Endothelial cell of umbilical vein (primary cell): ENCODE measurements around the gene RNU6-9. TPM values are rescaled to one million over a fixed set of nuclear protein-coding genes. Genes with fewer than 3 reads are reported as not detected.

Experiments used
- BruUV-seq: library from RNA; stranded (reverse); fragments of 400-500 nt; replicated peaks from 2 replicates; lab custom pipeline; 2021; lab: Mats Ljungman, UMichigan
- CTCF ChIA-PET: fragments of 300-600, 350-600 bp; sonication (Branson Sonifier 250); formaldehyde crosslinking; loops from one replicate; lab custom pipeline; 2021; ENCODE audit warnings: antibody characterized with exemption, inconsistent platforms; lab: Charles Lee
- POLR2A ChIA-PET: fragments of 300-600, 350-600 bp; sonication (Branson Sonifier 250); formaldehyde crosslinking; loops from one replicate; lab custom pipeline; 2021; ENCODE audit warnings: antibody characterized with exemption, inconsistent platforms; lab: Charles Lee
- DNase-seq: peaks from one replicate; pipeline ENCODE4 v3.0.0-alpha.2; 2011; ENCODE audit warnings: low read depth, low spot score
- FAIRE-seq: peaks from 2 replicates; lab custom pipeline; 2011; peaks lifted over from hg19 to GRCh38; lab: Jason Lieb, UNC
- H2AFZ ChIP-seq: 2 replicates; pipeline ENCODE4 v1.6.0; 2012; ENCODE audit warnings: low read depth, low read length, control low read depth, inconsistent platforms
- H3K27ac ChIP-seq: 2 replicates; pipeline ENCODE4 v1.5.1; 2011; ENCODE audit warnings: low read depth, mild to moderate bottlenecking, control low read depth, low read length, moderate library complexity; ENCODE audit not compliant: insufficient read depth
- H3K27me3 ChIP-seq, 2 experiments: 2 replicates each; pipeline versions ENCODE4 v1.6.0 to v1.6.1; 2011; ENCODE audit warnings: low read length in 2 of 2, mixed read lengths in 1 of 2; ENCODE audit not compliant: control insufficient read depth in 2 of 2, insufficient read depth in 2 of 2
- H3K36me3 ChIP-seq, 2 experiments: 2 replicates in 1 of 2; 3 replicates in 1 of 2; pipeline ENCODE4 v1.5.1; 2011; ENCODE audit warnings: low read length in 2 of 2, mild to moderate bottlenecking in 1 of 2, moderate library complexity in 1 of 2; ENCODE audit not compliant: control insufficient read depth in 2 of 2, insufficient read depth in 2 of 2; ENCODE audit errors: extremely low read depth in 1 of 2
- H3K4me1 ChIP-seq: 3 replicates; pipeline ENCODE4 v1.5.1; 2011; ENCODE audit warnings: mild to moderate bottlenecking, low read length; ENCODE audit not compliant: control insufficient read depth, insufficient read depth; ENCODE audit errors: extremely low read depth
- H3K4me2 ChIP-seq: 2 replicates; pipeline ENCODE4 v1.6.1; 2011; ENCODE audit warnings: low read length, control low read depth, mixed read lengths; ENCODE audit not compliant: insufficient read depth
- H3K4me3 ChIP-seq, 3 experiments: fragments of 200-600 bp in 1 of 3; sonication (generic), shearing (Covaris generic) in 1 of 3; replicated peaks in 1 of 3; 2 replicates each; pipeline ENCODE4 v1.5.1; 2011 to 2016; ENCODE audit warnings: control low read depth in 3 of 3, low read length in 3 of 3, mild to moderate bottlenecking in 2 of 3, inconsistent platforms in 1 of 3, low read depth in 1 of 3, moderate library complexity in 1 of 3; ENCODE audit not compliant: insufficient read depth in 1 of 3
- H3K79me2 ChIP-seq: 2 replicates; pipeline ENCODE4 v1.6.0; 2012; ENCODE audit warnings: low read length, inconsistent platforms; ENCODE audit not compliant: control insufficient read depth, insufficient read depth
- H3K9ac ChIP-seq: replicated peaks from 2 replicates; pipeline ENCODE3; 2011; ENCODE audit warnings: low read length, control low read depth; ENCODE audit not compliant: insufficient read depth; ENCODE audit errors: extremely low read depth
- H3K9me1 ChIP-seq: replicated peaks from 3 replicates; pipeline ENCODE4 v1.6.0; 2011; ENCODE audit warnings: mild to moderate bottlenecking, low read length; ENCODE audit not compliant: control insufficient read depth, insufficient read depth; ENCODE audit errors: extremely low read depth
- H3K9me3 ChIP-seq: replicated peaks from 2 replicates; pipeline ENCODE4 v1.5.1; 2012; ENCODE audit warnings: low read length, inconsistent platforms; ENCODE audit not compliant: control insufficient read depth, insufficient read depth
- H4K20me1 ChIP-seq: replicated peaks from 2 replicates; pipeline ENCODE3; 2011; ENCODE audit warnings: mild to moderate bottlenecking, low read length; ENCODE audit not compliant: control insufficient read depth, insufficient read depth; ENCODE audit errors: extremely low read depth
- EZH2 ChIP-seq: IDR thresholded peaks from 2 replicates; pipeline ENCODE4 v1.6.1; 2012; ENCODE audit warnings: borderline replicate concordance, low read depth, mild to moderate bottlenecking, moderate library complexity, low read length, inconsistent platforms; ENCODE audit not compliant: severe bottlenecking
- FOS ChIP-seq: IDR thresholded peaks from 2 replicates; pipeline ENCODE4 v1.6.1; 2011; ENCODE audit warnings: mild to moderate bottlenecking, low read length, moderate library complexity, borderline replicate concordance; ENCODE audit not compliant: insufficient read depth
- GATA2 ChIP-seq: IDR thresholded peaks from 2 replicates; pipeline ENCODE4 v1.7.0; 2011; ENCODE audit warnings: low read depth, mild to moderate bottlenecking, moderate library complexity, mixed read lengths, low read length; ENCODE audit not compliant: insufficient read length, insufficient read depth
- JUN ChIP-seq: IDR thresholded peaks from 2 replicates; pipeline ENCODE4 v1.6.1; 2011; ENCODE audit warnings: borderline replicate concordance, low read depth; ENCODE audit not compliant: insufficient read length, insufficient read depth
- MAX ChIP-seq: IDR thresholded peaks from 2 replicates; pipeline ENCODE4 v1.6.1; 2011; ENCODE audit not compliant: insufficient read depth, insufficient read length
- MYC ChIP-seq: IDR thresholded peaks from one replicate; pipeline ENCODE4 v1.6.1; 2011; ENCODE audit warnings: mild to moderate bottlenecking, low read depth, low read length
- POLR2A ChIP-seq: IDR thresholded peaks from 2 replicates; pipeline ENCODE4 v1.6.1; 2012; ENCODE audit warnings: low read depth, mild to moderate bottlenecking, control low read depth, low read length
- POLR2AphosphoS5 ChIP-seq: IDR thresholded peaks from 2 replicates; pipeline ENCODE4 v1.6.1; 2012; ENCODE audit warnings: low read depth, mild to moderate bottlenecking, control low read depth, low read length, moderate library complexity; ENCODE audit not compliant: insufficient read depth
- dilution Hi-C: fragments of 300-500 bp; cut with MboI; formaldehyde crosslinking; loops from one replicate; pipeline ENCODE4 v1.15.0; 2019; ENCODE audit warnings: low sequenced_read_pairs; ENCODE audit not compliant: extremely low pct_ligation_motif_present
- intact Hi-C: fragments of 100-400 bp; cut with micrococcal nuclease; formaldehyde crosslinking; loops from one replicate; pipeline ENCODE4 v1.10.0; 2022
- polyA plus RNA-seq, 4 experiments: library from polyadenylated mRNA; depleted of rRNA in 3 of 4; stranded (reverse) in 3 of 4; unstranded in 1 of 4; fragments of >200 nt; gene quantifications; 2 replicates each; pipeline versions ENCODE4 v1.2.1 to v1.2.3, GENCODE V29; 2011 to 2012; ENCODE audit warnings: missing spikeins in 1 of 4
- total RNA-seq: library from RNA; stranded (reverse); gene quantifications from 2 replicates; pipeline ENCODE4 v1.2.3, GENCODE V29; 2021
- TF ChIP-seq, protein P1 (sequence below), 2 donors: IDR thresholded peaks; 1 replicate in 1 of 2; 2 replicates in 1 of 2; pipeline ENCODE4 v1.5.1; 2011; ENCODE audit warnings: low read length in 2 of 2, mild to moderate bottlenecking in 2 of 2, moderate library complexity in 2 of 2, control low read depth in 1 of 2, inconsistent platforms in 1 of 2, low read depth in 1 of 2; ENCODE audit not compliant: insufficient read depth in 1 of 2; ENCODE audit errors: extremely low read depth in 1 of 2

Gene RNU6-9
- total and polyA plus RNA-seq, 2 donors (not counting 3 experiments of a cell fraction or from before 2014, with no cell fraction given), result not detected

DNA sequence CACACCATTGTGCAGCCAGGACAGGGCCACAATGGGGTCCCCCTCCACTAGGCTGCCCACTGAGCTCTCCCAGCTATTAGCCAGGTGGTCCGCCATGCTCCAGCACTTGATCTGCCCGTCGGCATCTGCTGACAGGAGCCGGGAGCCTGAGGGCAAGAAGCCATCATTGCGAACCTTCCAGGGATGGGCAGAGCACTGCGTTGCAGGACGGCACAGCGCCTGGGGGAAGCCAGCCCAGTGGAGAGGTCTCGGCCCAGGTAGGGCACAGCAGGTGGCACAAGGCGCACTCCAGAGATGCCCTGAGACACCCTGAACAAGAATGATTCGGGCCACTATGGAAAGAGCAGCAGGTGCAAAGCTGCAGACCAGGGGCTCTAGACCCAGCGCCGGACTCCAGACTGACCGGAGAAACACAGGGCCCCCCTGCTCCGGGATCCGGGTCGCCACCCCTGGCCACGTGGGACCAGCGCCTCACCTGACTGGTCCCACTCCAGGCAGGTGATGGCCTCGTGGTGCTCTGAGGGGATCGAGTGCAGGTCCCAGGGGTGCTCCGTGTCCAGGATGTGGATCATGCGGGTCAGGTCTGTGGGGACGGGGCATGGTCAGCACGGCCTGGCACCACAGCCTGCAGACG lies 3.5 kb upstream of the RNU6-9 start:
- no peak overlapping the region for H3K4me2 ChIP-seq
- H3K27me3 ChIP-seq, result no peaks in the 10 kb centered on the region
- H4K20me1 ChIP-seq, result no peaks in the 10 kb centered on the region
- H3K9me1 ChIP-seq, result no peaks in the 10 kb centered on the region
- H3K9ac ChIP-seq, result no peak overlapping the region
- dilution Hi-C loops, result no loop called here
- FAIRE-seq (no peak), DNase-seq (no peak)
- H2AFZ ChIP-seq, result no peak overlapping the region
- TF ChIP-seq POLR2A, result no peak
- TF ChIP-seq GATA2, result no peak
- TF ChIP-seq MAX, result no peak
- no peak for TF ChIP-seq JUN
- TF ChIP-seq, protein P1, sequence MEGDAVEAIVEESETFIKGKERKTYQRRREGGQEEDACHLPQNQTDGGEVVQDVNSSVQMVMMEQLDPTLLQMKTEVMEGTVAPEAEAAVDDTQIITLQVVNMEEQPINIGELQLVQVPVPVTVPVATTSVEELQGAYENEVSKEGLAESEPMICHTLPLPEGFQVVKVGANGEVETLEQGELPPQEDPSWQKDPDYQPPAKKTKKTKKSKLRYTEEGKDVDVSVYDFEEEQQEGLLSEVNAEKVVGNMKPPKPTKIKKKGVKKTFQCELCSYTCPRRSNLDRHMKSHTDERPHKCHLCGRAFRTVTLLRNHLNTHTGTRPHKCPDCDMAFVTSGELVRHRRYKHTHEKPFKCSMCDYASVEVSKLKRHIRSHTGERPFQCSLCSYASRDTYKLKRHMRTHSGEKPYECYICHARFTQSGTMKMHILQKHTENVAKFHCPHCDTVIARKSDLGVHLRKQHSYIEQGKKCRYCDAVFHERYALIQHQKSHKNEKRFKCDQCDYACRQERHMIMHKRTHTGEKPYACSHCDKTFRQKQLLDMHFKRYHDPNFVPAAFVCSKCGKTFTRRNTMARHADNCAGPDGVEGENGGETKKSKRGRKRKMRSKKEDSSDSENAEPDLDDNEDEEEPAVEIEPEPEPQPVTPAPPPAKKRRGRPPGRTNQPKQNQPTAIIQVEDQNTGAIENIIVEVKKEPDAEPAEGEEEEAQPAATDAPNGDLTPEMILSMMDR (IDR thresholded peaks at IDR 0.05; ENCODE audit: extremely low read depth in 1 of 2, insufficient read depth in 1 of 2, low read depth in 1 of 2, low read length in 2 of 2), result no peak
- no peak for TF ChIP-seq MYC
- TF ChIP-seq POLR2AphosphoS5, result no peak
- TF ChIP-seq FOS, result no peak
- no peak for TF ChIP-seq EZH2
- H3K4me3 ChIP-seq, result no peak overlapping the region
- H3K79me2 ChIP-seq, result peaks cover 5% of the 10 kb centered on the region
- peaks cover 8 to 28% of the 10 kb centered on the region in 2 experiments for H3K36me3 ChIP-seq
- POLR2A ChIA-PET, result no interaction called here
- CTCF ChIA-PET, result no interaction called here
- H3K27ac ChIP-seq, result no peak overlapping the region
- no peaks in the 10 kb centered on the region for H3K4me1 ChIP-seq
- H3K9me3 ChIP-seq, result no peaks in the 10 kb centered on the region
- intact Hi-C loops, result no loop called here
- BruUV-seq, result no TSS peak
